Tibial artery (tissue), 4 donors: Measurements from ENCODE around the gene IBSP.

Experiments used
- DNase-seq, 2 donors: peaks; one replicate each; pipeline ENCODE4 v3.0.0-alpha.2; 2019
- H3K27ac ChIP-seq, 2 donors: fragments of 200-600 bp; sonication (generic) in 1 of 2; 1 replicate in 1 of 2; 2 replicates in 1 of 2; pipeline ENCODE4 v1.5.1; 2018 to 2019; ENCODE audit warnings: mild to moderate bottlenecking in 1 of 2
- H3K27me3 ChIP-seq, 2 donors: fragments of 200-600 bp; sonication (generic) in 1 of 2; one replicate each; pipeline versions ENCODE4 v1.5.1 to v1.6.0; 2016 to 2019
- H3K36me3 ChIP-seq, 3 donors: fragments of 200-600 bp; sonication (generic) in 2 of 3; one replicate each; pipeline ENCODE4 v1.5.1; 2016 to 2019; ENCODE audit warnings: mild to moderate bottlenecking in 2 of 3
- H3K4me1 ChIP-seq, 4 donors: fragments of 200-600 bp; sonication (generic) in 2 of 4; 1 replicate in 3 of 4; 2 replicates in 1 of 4; pipeline ENCODE4 v1.5.1; 2016 to 2019
- H3K4me3 ChIP-seq, 2 donors: fragments of 200-600 bp; sonication (generic) in 1 of 2; 1 replicate in 1 of 2; 2 replicates in 1 of 2; pipeline ENCODE4 v1.5.1; 2018 to 2019; ENCODE audit warnings: mild to moderate bottlenecking in 2 of 2
- H3K9me3 ChIP-seq, 3 donors: fragments of 200-600 bp; sonication (generic) in 1 of 3; one replicate each; pipeline ENCODE4 v1.5.1; 2016 to 2019
- intact Hi-C: fragments of 100-400 bp; cut with DNase I; formaldehyde crosslinking; loops from one replicate; pipeline ENCODE4 v1.15.0; 2023; ENCODE audit warnings: low total_unique reads
- TF ChIP-seq, protein P1 (sequence below), 2 experiments: fragments of 200-600 bp in 1 of 2; fragments of 450-650 bp in 1 of 2; IDR thresholded peaks; one replicate each; pipeline ENCODE4 v1.5.1; 2017 to 2019; ENCODE audit warnings: antibody characterized with exemption in 2 of 2, mild to moderate bottlenecking in 1 of 2, moderate library complexity in 1 of 2

IBSP gene

DNA sequence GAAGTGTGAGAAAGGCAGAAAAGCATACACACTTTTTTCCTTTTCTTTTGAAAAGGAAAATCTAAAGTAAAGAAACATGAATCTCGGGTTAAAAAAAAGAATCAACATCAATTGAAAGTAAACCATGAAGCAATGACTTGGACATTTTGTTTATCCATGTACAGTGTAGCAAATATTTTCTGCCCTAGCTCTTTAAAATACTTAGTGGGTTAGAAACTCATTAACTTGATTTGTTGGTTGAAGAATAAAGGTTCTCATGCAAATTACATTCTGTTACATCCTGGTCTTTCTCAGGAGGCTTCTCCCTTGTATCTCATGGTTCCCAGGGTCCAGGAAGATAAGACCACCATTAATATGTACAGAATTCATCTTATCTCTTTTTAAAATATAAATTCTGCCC, 24.4 kb downstream of the IBSP start:
- DNase-seq, result no peak
- TF ChIP-seq, protein P1, sequence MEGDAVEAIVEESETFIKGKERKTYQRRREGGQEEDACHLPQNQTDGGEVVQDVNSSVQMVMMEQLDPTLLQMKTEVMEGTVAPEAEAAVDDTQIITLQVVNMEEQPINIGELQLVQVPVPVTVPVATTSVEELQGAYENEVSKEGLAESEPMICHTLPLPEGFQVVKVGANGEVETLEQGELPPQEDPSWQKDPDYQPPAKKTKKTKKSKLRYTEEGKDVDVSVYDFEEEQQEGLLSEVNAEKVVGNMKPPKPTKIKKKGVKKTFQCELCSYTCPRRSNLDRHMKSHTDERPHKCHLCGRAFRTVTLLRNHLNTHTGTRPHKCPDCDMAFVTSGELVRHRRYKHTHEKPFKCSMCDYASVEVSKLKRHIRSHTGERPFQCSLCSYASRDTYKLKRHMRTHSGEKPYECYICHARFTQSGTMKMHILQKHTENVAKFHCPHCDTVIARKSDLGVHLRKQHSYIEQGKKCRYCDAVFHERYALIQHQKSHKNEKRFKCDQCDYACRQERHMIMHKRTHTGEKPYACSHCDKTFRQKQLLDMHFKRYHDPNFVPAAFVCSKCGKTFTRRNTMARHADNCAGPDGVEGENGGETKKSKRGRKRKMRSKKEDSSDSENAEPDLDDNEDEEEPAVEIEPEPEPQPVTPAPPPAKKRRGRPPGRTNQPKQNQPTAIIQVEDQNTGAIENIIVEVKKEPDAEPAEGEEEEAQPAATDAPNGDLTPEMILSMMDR (IDR thresholded peaks at IDR 0.05), result no peak

DNA sequence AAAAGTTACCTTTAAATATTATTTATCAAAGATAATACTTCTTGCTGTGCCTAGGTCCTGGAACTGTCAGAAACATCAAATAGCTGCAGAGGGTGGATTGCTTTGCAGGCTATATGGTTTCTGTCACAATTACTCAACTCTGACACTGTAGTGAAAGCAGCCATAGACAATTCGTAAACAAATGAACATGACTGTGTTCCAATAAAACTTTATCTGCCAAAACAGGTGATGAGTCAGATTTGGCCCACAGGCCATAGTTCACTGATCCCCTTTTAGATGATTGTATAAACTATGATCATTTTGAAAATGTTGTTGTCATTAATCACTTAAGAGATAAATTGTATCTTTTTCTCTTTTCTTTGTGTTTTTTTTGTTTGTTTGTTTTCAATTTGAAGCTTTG, 25.0 kb downstream of the IBSP start:
- DNase-seq, result no peak
- Histone ChIP-seq H3K9me3 (no peaks in the 10 kb centered on the region), H3K36me3 (no peaks in the 10 kb centered on the region), H3K27me3 (no peaks in the 10 kb centered on the region), H3K4me1 (no peaks in the 10 kb centered on the region), H3K27ac (no peak overlapping the region), H3K4me3 (no peak overlapping the region)
- intact Hi-C loops, result no loop called here
- TF ChIP-seq, protein P1 (IDR thresholded peaks at IDR 0.05), result no peak

More for the DNA sequence above, 24.4 kb downstream of the IBSP start:
- no peaks in the 10 kb centered on the region for H3K36me3 ChIP-seq
- H3K4me1 ChIP-seq, result no peaks in the 10 kb centered on the region
- no peaks in the 10 kb centered on the region for H3K27me3 ChIP-seq
- intact Hi-C loops, result no loop called here
- H3K4me3 ChIP-seq, result no peak overlapping the region
- H3K9me3 ChIP-seq, result no peaks in the 10 kb centered on the region
- no peak overlapping the region for H3K27ac ChIP-seq

DNA sequence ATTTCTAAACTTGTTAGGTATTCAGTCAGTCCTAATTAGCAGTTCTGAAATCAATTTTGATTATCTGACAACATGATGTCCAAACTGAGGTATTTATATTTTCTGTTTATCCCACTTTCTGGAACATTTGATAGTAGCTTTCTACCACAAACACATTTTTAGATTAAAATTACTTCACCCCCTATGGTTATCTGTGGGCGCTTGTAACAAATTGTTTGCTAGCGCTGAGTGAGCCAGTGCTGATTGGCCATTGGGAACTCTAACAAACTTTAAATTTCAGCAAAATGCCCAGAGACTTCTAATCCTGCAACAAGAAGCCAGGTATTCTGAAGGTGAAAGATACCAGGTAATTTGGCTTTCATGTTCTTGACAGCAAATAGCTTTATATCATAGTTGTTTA, 33.3 kb downstream of the IBSP start, which contains the start of gene MEPE:
MEPE (plus strand) TSS at position 301 of the 400 bp plus-strand sequence. CDS start 1,746 bp downstream, outside the sequence.
- no peaks in the 10 kb centered on the region for H3K4me1 ChIP-seq
- no peak within 1 kb of the TSS for H3K27ac ChIP-seq
- H3K9me3 ChIP-seq, result no peaks in the 10 kb centered on the region
- TF ChIP-seq, protein P1 (IDR thresholded peaks at IDR 0.05), result no peak
- H3K36me3 ChIP-seq, result no peaks in the 10 kb centered on the region
- intact Hi-C loops, result no loop called here
- no peaks in the 10 kb centered on the region for H3K27me3 ChIP-seq
- no peak for DNase-seq
- no peak within 1 kb of the TSS for H3K4me3 ChIP-seq

DNA sequence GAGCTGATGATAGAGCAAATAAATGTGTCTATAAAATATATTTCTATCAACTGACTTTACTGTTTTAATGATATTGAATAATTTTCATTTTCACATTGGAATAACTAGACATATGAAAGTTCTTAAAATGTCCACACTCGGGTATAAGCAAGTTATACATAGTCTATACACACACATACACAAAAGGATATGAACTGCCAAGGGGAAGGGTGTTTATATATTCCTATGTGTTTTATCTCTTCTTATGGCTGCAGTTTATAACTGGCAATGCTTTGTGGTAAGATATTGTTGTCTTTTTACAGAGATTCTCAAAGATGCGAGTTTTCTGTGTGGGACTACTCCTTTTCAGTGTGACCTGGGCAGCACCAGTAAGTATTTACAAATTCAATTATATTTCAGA, 35.0 kb downstream of the IBSP start:
- Histone ChIP-seq H3K4me1 (peaks cover 0 to 5% (median 0%) of the 10 kb centered on the region in 4 donors), H3K4me3 (no peak overlapping the region), H3K27me3 (no peaks in the 10 kb centered on the region), H3K36me3 (no peaks in the 10 kb centered on the region), H3K9me3 (no peaks in the 10 kb centered on the region), H3K27ac (no peak overlapping the region)
- TF ChIP-seq, protein P1 (IDR thresholded peaks at IDR 0.05), result no peak
- intact Hi-C loops, result no loop called here
- no peak for DNase-seq

DNA sequence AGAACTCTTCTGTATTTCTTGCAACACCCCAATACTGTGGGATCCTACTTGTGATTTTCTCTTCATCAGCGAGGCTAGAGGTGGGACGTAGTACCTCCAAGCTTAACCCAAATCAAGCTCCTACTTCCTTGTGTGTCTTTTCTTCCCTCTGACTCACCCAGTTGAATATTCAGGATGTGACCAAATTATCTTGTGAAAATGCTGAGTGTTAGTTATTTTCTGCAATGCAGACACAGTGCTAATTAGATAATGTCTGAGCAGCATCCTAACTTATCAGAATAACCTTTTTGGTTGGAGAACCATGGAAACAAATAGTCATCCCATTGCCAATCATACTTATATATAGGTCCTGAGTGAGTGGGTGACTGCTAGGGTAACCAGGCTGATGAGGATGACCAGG, 35.8 kb downstream of the IBSP start:
- TF ChIP-seq, protein P1 (IDR thresholded peaks at IDR 0.05), result no peak
- Histone ChIP-seq H3K27ac (no peak overlapping the region), H3K4me3 (no peak overlapping the region), H3K36me3 (no peaks in the 10 kb centered on the region), H3K9me3 (no peaks in the 10 kb centered on the region), H3K27me3 (no peaks in the 10 kb centered on the region), H3K4me1 (peaks cover 0 to 7% (median 0%) of the 10 kb centered on the region in 4 donors)
- intact Hi-C loops, result loop anchor here (5.0 kb wide), 1 partner anchor 288 kb away; no protein-coding TSS in a partner anchor
- DNase-seq, result no peak

DNA sequence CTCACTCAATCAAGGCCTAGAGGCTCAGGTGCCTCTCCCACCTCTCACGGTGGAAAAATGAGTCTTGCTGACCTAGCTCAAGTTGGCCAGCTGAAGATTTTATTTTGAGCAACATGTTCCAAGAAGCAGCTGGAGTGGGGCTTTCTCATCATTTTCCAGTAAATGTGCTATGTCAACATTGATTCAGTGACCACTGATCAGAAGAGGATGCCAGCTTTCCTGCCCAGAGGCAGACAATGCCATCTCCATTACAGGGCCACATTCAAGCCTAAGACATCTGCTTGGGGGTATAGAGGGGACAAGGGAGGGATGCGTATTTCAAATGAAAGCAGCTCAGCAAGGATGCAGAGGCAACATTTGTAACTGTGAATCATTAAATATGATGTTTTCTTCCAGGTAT, 36.4 kb downstream of the IBSP start:
- no peaks in the 10 kb centered on the region for H3K27me3 ChIP-seq
- no peaks in the 10 kb centered on the region for H3K36me3 ChIP-seq
- no peaks in the 10 kb centered on the region for H3K9me3 ChIP-seq
- peaks cover 0 to 7% (median 0%) of the 10 kb centered on the region in 4 donors for H3K4me1 ChIP-seq
- H3K4me3 ChIP-seq, result no peak overlapping the region
- intact Hi-C loops, result loop anchor here (5.0 kb wide), 1 partner anchor 288 kb away; no protein-coding TSS in a partner anchor
- no peak overlapping the region for H3K27ac ChIP-seq
- no peak for DNase-seq
- TF ChIP-seq, protein P1 (IDR thresholded peaks at IDR 0.05), result no peak
